K562 (cell line): ENCODE results near the gene AGFG2. TPM values are rescaled to one million over a fixed set of nuclear protein-coding genes. Genes with fewer than 3 reads are reported as not detected.

Experiments used
- ATAC-seq: fragments of 200-7000 bp; cut with Tn5 transposase; 3 replicates; pipeline ENCODE4 v1.9.1; 2020; ENCODE audit warnings: moderate library complexity
- BruUV-seq: library from RNA; stranded (reverse); fragments of 400-500 nt; replicated peaks from 2 replicates; lab custom pipeline; 2021; lab: Mats Ljungman, UMichigan
- CTCF ChIA-PET: fragments of 300-600 bp; formaldehyde crosslinking; extraction: SDS; loops from one replicate; lab custom pipeline; 2021; ENCODE audit warnings: low intra/inter-chr PET ratio; lab: Yijun Ruan, JAX
- POLR2A ChIA-PET: fragments of 300-600, 350-650 bp; sonication (Branson Sonifier 250); formaldehyde crosslinking; extraction: SDS; loops from one replicate; lab custom pipeline; 2021; ENCODE audit warnings: antibody characterized with exemption, inconsistent platforms; lab: Yijun Ruan, JAX
- DNase-seq, 4 experiments: peaks; one replicate each; pipeline versions ENCODE4 v3.0.0 to v3.0.0-alpha.2; 2011 to 2018; ENCODE audit warnings: low spot score in 3 of 4, mixed read lengths in 3 of 4; ENCODE audit errors: extremely low read depth in 1 of 4
- FAIRE-seq: peaks from 2 replicates; lab custom pipeline; 2011; peaks lifted over from hg19 to GRCh38; lab: Jason Lieb, UNC
- H2AFZ ChIP-seq: 2 replicates; pipeline ENCODE4 v1.6.0; 2011; ENCODE audit warnings: low read depth, low read length, control low read depth, inconsistent platforms
- H3K27ac ChIP-seq: fragments of 200-600 bp; 3 replicates; pipeline ENCODE4 v1.8.0; 2011; ENCODE audit warnings: low read depth, mild to moderate bottlenecking, control low read depth, inconsistent platforms, low read length, moderate library complexity, mixed read lengths; ENCODE audit errors: extremely low read depth
- H3K27me3 ChIP-seq, 2 experiments: fragments of 300-600 bp in 1 of 2; 2 replicates in 1 of 2; 3 replicates in 1 of 2; pipeline versions ENCODE4 v1.6.0 to v1.8.0; 2011; ENCODE audit warnings: inconsistent platforms in 2 of 2, low read length in 2 of 2, mild to moderate bottlenecking in 1 of 2, mixed read lengths in 1 of 2, moderate library complexity in 1 of 2; ENCODE audit not compliant: control insufficient read depth in 2 of 2, insufficient read depth in 2 of 2
- H3K36me3 ChIP-seq: fragments of 300-600 bp; 3 replicates; pipeline ENCODE4 v1.8.0; 2011; ENCODE audit warnings: mild to moderate bottlenecking, low read length, inconsistent platforms; ENCODE audit not compliant: control insufficient read depth, insufficient read depth
- H3K4me1 ChIP-seq, 2 experiments: fragments of 200-600 bp in 1 of 2; replicated peaks in 1 of 2; 2 replicates in 1 of 2; 3 replicates in 1 of 2; pipeline versions ENCODE4 v1.5.1 to v1.8.0; 2011; ENCODE audit warnings: inconsistent platforms in 2 of 2, low read length in 2 of 2, mild to moderate bottlenecking in 1 of 2, mixed read lengths in 1 of 2, moderate library complexity in 1 of 2; ENCODE audit not compliant: control insufficient read depth in 2 of 2, insufficient read depth in 2 of 2
- H3K4me2 ChIP-seq: 2 replicates; pipeline ENCODE4 v1.6.1; 2011; ENCODE audit warnings: low read length, control low read depth, inconsistent platforms, mixed read lengths; ENCODE audit not compliant: insufficient read depth
- H3K4me3 ChIP-seq: fragments of 200-600 bp; sonication (generic), shearing (Covaris generic); 2 replicates; pipeline ENCODE4 v1.5.1; 2016; ENCODE audit warnings: control low read depth, inconsistent platforms
- H3K79me2 ChIP-seq: fragments of 200-600 bp; 3 replicates; pipeline ENCODE4 v1.8.0; 2011; ENCODE audit warnings: low read length, inconsistent platforms; ENCODE audit not compliant: control insufficient read depth, insufficient read depth
- H3K9ac ChIP-seq, 2 experiments: 2 replicates each; pipeline versions ENCODE4 v1.6.0 to v1.6.1; 2011; ENCODE audit warnings: low read depth in 2 of 2, low read length in 2 of 2, control low read depth in 1 of 2, inconsistent platforms in 1 of 2, mild to moderate bottlenecking in 1 of 2, mixed read lengths in 1 of 2; ENCODE audit not compliant: insufficient read depth in 1 of 2
- H3K9me1 ChIP-seq: one replicate; pipeline ENCODE4 v1.6.0; 2011; ENCODE audit warnings: inconsistent platforms, mild to moderate bottlenecking, low read length, moderate library complexity; ENCODE audit not compliant: control insufficient read depth, insufficient read depth
- H3K9me3 ChIP-seq: replicated peaks from 2 replicates; pipeline ENCODE4 v1.5.1; 2011; ENCODE audit warnings: low read depth, low read length, inconsistent platforms; ENCODE audit not compliant: control insufficient read depth, insufficient read depth
- H4K20me1 ChIP-seq: replicated peaks from 2 replicates; pipeline ENCODE4 v1.6.1; 2011; ENCODE audit warnings: low read length, inconsistent platforms, mixed read lengths; ENCODE audit not compliant: control insufficient read depth, insufficient read depth
- BRD9 ChIP-seq: fragments of 450-650 bp; IDR thresholded peaks from 2 replicates; pipeline ENCODE4 v1.6.1; 2018; ENCODE audit warnings: low read depth; ENCODE audit not compliant: partially characterized antibody
- HDGF ChIP-seq: fragments of 450-650 bp; IDR thresholded peaks from 2 replicates; pipeline ENCODE4 v1.6.1; 2016
- MTA1 ChIP-seq: fragments of 450-650 bp; IDR thresholded peaks from 2 replicates; pipeline ENCODE4 v1.6.1; 2017; ENCODE audit warnings: borderline replicate concordance
- PRPF4 ChIP-seq: fragments of 200-400 bp; formaldehyde crosslinking; IDR thresholded peaks from one replicate; pipeline ENCODE4 v1.6.1; 2017; ENCODE audit warnings: low read length, low read depth, mild to moderate bottlenecking; ENCODE audit not compliant: insufficient read depth, poor library complexity, severe bottlenecking
- SMARCC2 ChIP-seq: fragments of 450-650 bp; IDR thresholded peaks from 2 replicates; pipeline ENCODE4 v1.6.1; 2017; ENCODE audit warnings: antibody characterized with exemption, moderate library complexity, mild to moderate bottlenecking, low read depth
- SP1 ChIP-seq: sonication (generic); formaldehyde crosslinking; IDR thresholded peaks from 2 replicates; pipeline ENCODE4 v1.8.1; 2022; ENCODE audit warnings: mild to moderate bottlenecking, missing genetic modification reagents
- TEAD4 ChIP-seq, 2 experiments: sonication (generic) in 1 of 2; formaldehyde crosslinking in 1 of 2; IDR thresholded peaks; 2 replicates each; pipeline versions ENCODE4 v1.6.1 to v1.8.0; 2012 to 2022; ENCODE audit warnings: borderline replicate concordance in 1 of 2, inconsistent platforms in 1 of 2, low read length in 1 of 2, mild to moderate bottlenecking in 1 of 2, missing genetic modification reagents in 1 of 2
- YY1 ChIP-seq, 3 experiments: IDR thresholded peaks; 2 replicates each; pipeline ENCODE4 v1.6.1; 2011; ENCODE audit warnings: low read length in 2 of 3, mild to moderate bottlenecking in 2 of 3, moderate library complexity in 2 of 3, borderline replicate concordance in 1 of 3, control low read depth in 1 of 3, low read depth in 1 of 3; ENCODE audit not compliant: insufficient read depth in 3 of 3, insufficient replicate concordance in 2 of 3, control insufficient read depth in 1 of 3, insufficient read length in 1 of 3; ENCODE audit errors: extremely low read depth in 1 of 3
- ZBTB7A ChIP-seq: IDR thresholded peaks from 2 replicates; pipeline ENCODE4 v1.6.1; 2011; ENCODE audit warnings: low read depth, mild to moderate bottlenecking, low read length, moderate library complexity, borderline replicate concordance; ENCODE audit not compliant: control insufficient read depth
- WGBS: fragments of 100-300 bp; shearing (Covaris generic); methylation state at CpG from one replicate; pipeline ENCODE4 v1.1.6; 2016; ENCODE audit warnings: low coverage, mixed read lengths; ENCODE audit not compliant: insufficient coverage; ENCODE audit errors: missing lambda C conversion rate; 5-methylcytosine and 5-hydroxymethylcytosine counted together
- in situ Hi-C: fragments of 300-500 bp; cut with MboI; formaldehyde crosslinking; loops from 4 replicates; pipeline ENCODE4 v1.15.0; 2018; ENCODE audit warnings: inconsistent platforms, mixed read lengths
- intact Hi-C: fragments of 100-400 bp; cut with micrococcal nuclease; formaldehyde crosslinking; loops from 2 replicates; pipeline ENCODE4 v1.14.2; 2022
- polyA plus RNA-seq, 8 experiments: library from polyadenylated mRNA; depleted of rRNA in 4 of 8; stranded (reverse) in 5 of 8; unstranded in 3 of 8; fragments of >200 nt; fragmentation: Nextera tagmentation in 2 of 8; fragmentation: Illumina TruSeq in 1 of 8; extraction: Ambion mirVana in 2 of 8; extraction: Trizol in 1 of 8; gene quantifications; 2 replicates each; pipeline versions ENCODE4 v1.2.1 to v1.2.3, GENCODE V29; 2011 to 2014; ENCODE audit warnings: inconsistent platforms in 1 of 8, missing spikeins in 1 of 8
- total RNA-seq, 7 experiments: library from RNA; depleted of rRNA in 6 of 7; stranded (reverse); fragments of >200 nt in 6 of 7; fragmentation: Illumina TruSeq in 2 of 7; extraction: Trizol in 2 of 7; gene quantifications; 2 replicates each; pipeline versions ENCODE4 v1.2.1 to v1.2.3, GENCODE V29; 2011 to 2021; ENCODE audit warnings: low replicate concordance in 1 of 7

Gene AGFG2
- total and polyA plus RNA-seq, 9 of the 15 experiments (the other 6 are each of a cell fraction or from before 2014, with no cell fraction given), result 0.31 to 23.1 (median 6.5) TPM

DNA sequence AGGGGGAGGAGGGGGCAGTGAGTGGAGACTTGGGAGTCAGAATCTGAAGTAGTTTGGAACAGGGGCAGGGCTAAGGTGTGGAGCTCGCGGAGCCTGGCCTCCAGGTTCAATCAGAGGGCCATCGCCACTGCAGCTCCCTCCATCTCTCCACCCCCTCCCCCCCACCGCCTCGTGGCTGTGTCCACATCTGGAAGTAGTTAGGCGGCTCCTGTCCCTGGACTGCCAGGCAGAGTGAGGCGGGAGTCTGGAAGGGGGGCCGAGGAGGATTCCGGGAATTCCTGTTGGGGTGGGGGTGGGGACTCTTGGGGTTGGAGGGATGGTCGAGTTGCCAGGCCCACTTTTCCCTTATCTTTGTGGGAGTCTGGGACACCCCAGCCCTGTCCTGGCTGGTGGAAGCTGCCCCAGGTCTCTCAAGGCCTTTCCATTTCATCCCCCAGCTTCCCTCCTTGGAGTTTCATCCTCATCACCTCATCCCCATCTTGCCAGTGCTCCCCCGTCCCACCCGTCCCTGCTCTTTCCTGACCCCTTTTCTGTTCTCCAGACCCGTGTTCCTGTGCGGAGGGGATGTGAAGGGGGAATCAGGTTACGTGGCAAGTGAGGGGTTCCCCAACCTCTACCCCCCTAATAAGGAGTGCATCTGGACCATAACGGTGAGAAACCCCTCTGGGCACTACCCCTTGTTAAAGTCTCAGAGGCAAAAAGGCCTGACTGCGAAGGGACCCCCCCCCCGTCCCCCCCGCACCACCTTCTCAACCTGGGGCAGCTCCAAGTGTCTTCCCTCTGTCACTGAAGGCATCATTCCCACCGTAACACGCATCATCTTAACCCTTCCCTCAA, 64.1 kb downstream of the AGFG2 start (continued):
- TF ChIP-seq YY1 (IDR thresholded peaks at IDR 0.05; ENCODE audit: borderline replicate concordance in 1 of 3, control insufficient read depth in 1 of 3, extremely low read depth in 1 of 3, insufficient read depth in 3 of 3, insufficient read length in 1 of 3, insufficient replicate concordance in 2 of 3, low read depth in 1 of 3, low read length in 2 of 3) (no peak), PRPF4 (no peak), HDGF (no peak), ZBTB7A (0 out of 2 replicates have a peak, but pooled peaks have one; percentile 23), BRD9 (no peak), MTA1 (no peak)

DNA sequence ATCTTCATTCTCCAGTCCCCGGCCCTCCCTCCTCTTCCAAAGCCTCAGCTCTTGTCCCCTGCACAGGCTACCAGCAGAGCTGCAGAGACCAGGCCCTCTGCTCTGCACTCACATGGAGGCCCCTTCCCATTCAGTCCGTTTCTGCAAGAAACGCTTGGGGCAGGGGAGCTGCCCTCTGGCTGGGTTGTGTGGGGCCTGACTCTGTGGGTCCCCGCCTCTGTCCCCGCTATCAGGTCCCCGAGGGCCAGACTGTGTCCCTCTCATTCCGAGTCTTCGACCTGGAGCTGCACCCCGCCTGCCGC, 64.7 kb downstream of the AGFG2 start:
- peak; percentile 1 for ATAC-seq
- WGBS, result 17% methylated on average over 10 of the region's 10 CpGs
- peak overlapping the region; percentile 54 for H3K27ac ChIP-seq
- H3K27me3 ChIP-seq, result no peaks in the 10 kb centered on the region
- intact Hi-C loops, result loop anchor here (2.0 kb wide), 2 partner anchors 69 to 89 kb away; partner anchors contain the start of gene GNB2
- in situ Hi-C loops, result no loop called here
- peak overlapping the region; percentile 58 for H3K4me3 ChIP-seq
- peaks cover 5% of the 10 kb centered on the region for H3K9me1 ChIP-seq
- H3K79me2 ChIP-seq, result peaks cover 5% of the 10 kb centered on the region; the same call in 1 of the 3 replicates
- no peaks in the 10 kb centered on the region for H3K9me3 ChIP-seq
- peak overlapping the region; percentile 23 to 89; a peak in 2 of 4 replicates for H3K9ac ChIP-seq
- CTCF ChIA-PET, result interaction anchor here (0.8 kb wide), 1 partner anchor 88 kb away, joined by 3 read pairs; no protein-coding TSS in a partner anchor
- H2AFZ ChIP-seq, result peak overlapping the region; percentile 95
- FAIRE-seq, result peak; percentile 26
- no peaks in the 10 kb centered on the region for H3K36me3 ChIP-seq
- POLR2A ChIA-PET, result interaction anchor here (0.5 to 1.6 kb wide), 6 partner anchors 14 to 80 kb away, joined by 3 to 7 read pairs (median 3); partner anchors contain the start of genes FBXO24 and LRCH4
- DNase-seq, result peak in 1 of 4 experiments; percentile 42
- H3K4me1 ChIP-seq, result peaks cover 35 to 65% of the 10 kb centered on the region in 2 experiments
- peak overlapping the region; percentile 89 for H3K4me2 ChIP-seq
- TSS peak; percentile 69 for BruUV-seq
- H4K20me1 ChIP-seq, result no peaks in the 10 kb centered on the region
- 0 out of 2 replicates have a peak, but pooled peaks have one; percentile 19 for TF ChIP-seq SP1 (CRISPR knock-in tag)
- no peak for TF ChIP-seq SMARCC2
- no peak for TF ChIP-seq TEAD4 (IDR thresholded peaks at IDR 0.05; ENCODE audit: low read length)
- no peak for TF ChIP-seq TEAD4 (CRISPR knock-in tag; IDR thresholded peaks at IDR 0.05; ENCODE audit: borderline replicate concordance)
